KOPT-K1 (cell line): ENCODE data around the gene TLCD3A.

ENCODE experiments used
- H3K27ac ChIP-seq: fragments of 200-600 bp; sonication (generic); 2 replicates; pipeline ENCODE4 v1.5.1; 2016; ENCODE audit warnings: antibody characterized with exemption, mild to moderate bottlenecking, low read depth, low read length; ENCODE audit not compliant: poor library complexity, severe bottlenecking
- H3K36me3 ChIP-seq: fragments of 200-600 bp; sonication (generic); 2 replicates; pipeline ENCODE4 v1.5.1; 2017; ENCODE audit warnings: antibody characterized with exemption, mild to moderate bottlenecking, low read length, moderate library complexity; ENCODE audit not compliant: insufficient read depth
- H3K9me3 ChIP-seq: fragments of 200-600 bp; sonication (generic); 2 replicates; pipeline ENCODE4 v1.5.1; 2017; ENCODE audit warnings: antibody characterized with exemption, low read length, mild to moderate bottlenecking; ENCODE audit not compliant: insufficient read depth, poor library complexity, severe bottlenecking

Gene TLCD3A

DNA sequence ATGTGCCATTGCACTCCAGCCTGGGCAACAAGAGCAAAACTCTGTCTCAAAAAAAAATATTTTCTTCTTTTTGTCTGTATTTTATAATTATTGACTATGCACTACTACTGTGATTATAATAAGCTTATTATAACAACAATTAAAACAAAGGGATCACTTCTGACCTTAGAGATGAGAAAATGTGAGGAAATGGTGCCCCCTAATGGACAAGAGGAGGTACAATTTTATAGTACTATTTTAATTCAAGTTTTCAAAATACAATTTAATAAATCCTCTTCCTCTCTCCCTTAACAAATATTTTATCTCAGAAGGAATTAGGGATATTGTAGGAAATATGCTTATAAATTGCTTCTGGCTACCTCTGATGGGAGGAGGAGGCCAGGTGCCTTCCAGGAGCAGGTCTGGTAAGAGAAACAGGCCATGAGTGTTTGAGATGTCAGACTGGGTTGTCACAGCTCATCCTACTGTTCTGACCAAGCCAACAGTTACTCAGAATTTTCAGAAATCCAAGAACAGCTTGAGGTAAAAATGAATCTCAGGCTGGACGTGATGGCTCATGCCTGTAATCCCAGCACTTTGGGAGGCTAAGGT lies 31.8 kb upstream of the TLCD3A start:
- no peak overlapping the region for H3K27ac ChIP-seq
- no peaks in the 10 kb centered on the region for H3K9me3 ChIP-seq
- H3K36me3 ChIP-seq, result peaks cover 65% of the 10 kb centered on the region

DNA sequence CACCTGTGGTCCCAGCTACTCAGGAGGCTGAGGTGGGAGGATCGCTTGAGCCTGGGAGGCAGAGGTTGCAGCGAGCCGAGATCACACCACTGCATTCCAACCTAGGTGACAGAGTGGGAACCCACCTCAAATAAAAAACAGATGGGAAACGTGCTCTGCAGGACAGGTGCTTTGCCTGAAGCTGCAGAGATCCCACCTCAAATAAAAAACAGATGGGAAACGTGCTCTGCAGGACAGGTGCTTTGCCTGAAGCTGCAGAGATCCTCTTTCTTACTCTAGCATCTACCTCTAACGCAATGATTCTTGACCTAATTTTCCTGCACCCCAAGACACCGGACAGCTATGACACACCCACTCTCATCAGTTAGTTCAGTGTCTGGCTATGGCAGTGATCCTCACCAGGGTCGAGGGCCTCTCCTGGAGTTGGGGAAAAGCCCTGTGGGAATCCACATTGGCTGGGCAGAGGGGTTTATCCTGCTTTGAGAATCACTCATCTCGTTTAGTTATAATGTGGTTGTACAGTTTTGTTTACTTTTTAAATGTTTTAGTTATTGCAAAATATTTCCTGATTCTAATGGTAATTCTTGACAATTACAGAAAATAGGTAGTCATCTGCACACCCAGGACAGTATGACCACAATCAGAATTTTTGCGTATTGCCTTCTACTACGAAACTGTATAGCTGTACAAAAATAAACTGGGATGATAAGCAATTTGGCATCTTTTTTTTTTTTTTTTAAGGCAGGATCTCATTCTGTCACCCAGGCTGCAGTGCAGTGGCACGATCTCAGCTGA lies 29.1 kb upstream of the TLCD3A start:
- Histone ChIP-seq H3K36me3 (peaks cover 62% of the 10 kb centered on the region), H3K27ac (no peak overlapping the region), H3K9me3 (no peaks in the 10 kb centered on the region)

DNA sequence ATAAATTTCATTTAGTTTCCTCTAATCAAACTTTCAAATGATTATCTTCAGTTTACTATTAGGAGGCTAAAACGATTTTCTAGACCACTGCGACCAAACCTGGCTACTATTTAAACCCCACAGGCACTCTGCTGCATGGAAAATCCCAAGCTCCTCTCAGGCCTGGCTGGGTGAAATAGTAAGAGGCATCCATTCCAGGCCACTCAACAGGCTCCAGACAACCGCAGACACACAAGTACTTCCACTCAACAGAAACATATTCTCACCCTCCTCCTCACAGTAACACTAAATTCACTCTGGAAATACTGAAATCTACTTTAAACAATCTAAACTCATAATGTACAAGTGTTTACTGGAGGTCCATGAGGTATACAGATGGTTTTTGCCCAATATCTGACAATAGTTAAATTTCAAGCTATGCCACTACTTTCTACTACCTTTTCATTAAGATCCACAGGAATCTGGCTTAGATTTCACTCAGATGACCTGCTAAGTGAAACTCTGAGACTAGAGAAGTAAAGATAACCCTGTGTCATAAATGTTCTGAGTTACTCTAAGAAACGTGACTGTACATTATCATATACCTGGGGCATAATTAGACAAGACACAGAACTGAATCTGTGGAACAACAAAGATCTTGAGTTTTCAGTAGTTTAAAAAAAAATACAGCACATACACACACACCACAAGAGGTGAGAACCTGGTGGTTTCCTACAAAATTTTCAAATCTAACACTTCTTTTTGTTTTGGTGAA lies 28.1 kb upstream of the TLCD3A start:
- Histone ChIP-seq H3K27ac (no peak overlapping the region), H3K36me3 (peaks cover 62% of the 10 kb centered on the region), H3K9me3 (no peaks in the 10 kb centered on the region)

DNA sequence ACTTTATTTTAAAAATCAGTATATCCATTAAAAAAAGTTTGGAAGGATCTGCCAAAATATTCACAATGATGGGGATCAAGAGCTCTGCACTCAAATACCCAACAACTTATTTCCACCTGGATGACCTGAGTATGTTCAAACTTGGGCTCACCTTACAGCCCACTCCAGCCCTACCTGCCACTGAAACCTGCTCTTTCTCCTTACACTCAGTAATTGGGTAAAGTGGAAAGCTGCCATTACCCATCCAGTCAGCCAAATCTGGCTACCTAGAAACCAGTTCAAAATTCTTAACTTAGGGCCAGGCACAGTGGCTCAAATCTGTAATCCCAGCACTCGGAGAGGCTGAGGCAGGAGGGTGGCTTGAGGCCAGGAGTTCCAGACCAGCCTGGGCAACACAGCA lies 27.4 kb upstream of the TLCD3A start:
- Histone ChIP-seq H3K36me3 (peaks cover 64% of the 10 kb centered on the region), H3K9me3 (no peaks in the 10 kb centered on the region), H3K27ac (no peak overlapping the region)

DNA sequence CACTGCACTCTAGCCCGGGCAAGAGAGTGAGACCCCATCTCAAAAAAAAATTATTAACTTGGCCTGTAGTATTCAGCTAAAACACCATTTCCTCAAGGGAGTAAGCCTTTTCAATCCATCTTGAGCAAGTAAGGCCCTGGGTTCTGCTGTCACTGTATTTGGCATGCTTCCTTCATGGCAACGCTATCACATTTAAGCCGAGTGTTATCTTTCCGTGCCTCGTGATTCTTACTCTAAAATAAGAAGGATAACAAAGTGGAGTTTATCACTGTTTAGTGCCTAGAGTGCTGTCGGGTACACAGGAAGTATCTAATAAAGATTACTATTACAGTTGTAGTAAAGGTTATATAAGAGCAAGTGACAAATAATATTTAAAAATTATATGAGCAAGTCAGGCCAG lies 26.5 kb upstream of the TLCD3A start:
- Histone ChIP-seq H3K36me3 (peaks cover 66% of the 10 kb centered on the region), H3K9me3 (no peaks in the 10 kb centered on the region), H3K27ac (no peak overlapping the region)

DNA sequence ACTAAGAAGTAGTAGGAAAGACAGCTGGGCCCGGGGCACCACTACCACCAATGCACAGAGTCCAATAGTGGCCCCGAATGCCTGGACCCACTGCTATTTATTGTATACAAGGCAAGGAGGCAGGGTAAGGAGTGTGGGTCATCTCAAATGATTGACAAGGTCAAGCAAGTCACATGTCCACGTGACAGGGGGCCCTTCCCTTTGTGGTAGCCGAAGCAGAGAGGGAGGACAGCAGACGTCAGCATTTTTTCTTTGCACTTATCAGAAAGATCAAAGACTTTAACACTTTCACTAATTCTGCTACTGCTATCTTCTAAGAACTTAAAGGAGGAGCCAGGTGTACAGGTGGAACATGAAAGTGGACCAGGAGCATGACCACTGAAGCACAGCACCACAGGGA lies 24.3 kb upstream of the TLCD3A start:
- H3K9me3 ChIP-seq, result no peaks in the 10 kb centered on the region
- peaks cover 64% of the 10 kb centered on the region for H3K36me3 ChIP-seq
- no peak overlapping the region for H3K27ac ChIP-seq

DNA sequence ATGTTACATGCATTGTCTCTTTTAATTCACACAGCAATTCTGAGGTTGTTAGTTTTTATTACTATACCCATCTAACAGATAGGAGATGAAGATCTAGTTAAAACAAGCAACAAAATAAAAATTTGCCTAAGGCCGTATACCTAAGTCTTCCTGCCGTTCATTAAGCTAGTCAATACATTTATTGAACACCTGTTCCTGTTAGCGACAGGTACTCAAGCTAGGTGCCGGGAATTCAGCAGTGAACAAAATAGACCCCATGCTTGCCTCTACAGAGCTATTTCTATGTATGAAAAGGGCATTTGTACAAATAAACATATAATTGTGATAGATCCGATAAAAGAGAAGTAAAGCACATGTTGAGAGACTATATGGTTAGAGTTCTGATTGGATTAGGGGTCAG lies 14.3 kb upstream of the TLCD3A start:
- no peaks in the 10 kb centered on the region for H3K9me3 ChIP-seq
- H3K36me3 ChIP-seq, result no peaks in the 10 kb centered on the region
- no peak overlapping the region for H3K27ac ChIP-seq

DNA sequence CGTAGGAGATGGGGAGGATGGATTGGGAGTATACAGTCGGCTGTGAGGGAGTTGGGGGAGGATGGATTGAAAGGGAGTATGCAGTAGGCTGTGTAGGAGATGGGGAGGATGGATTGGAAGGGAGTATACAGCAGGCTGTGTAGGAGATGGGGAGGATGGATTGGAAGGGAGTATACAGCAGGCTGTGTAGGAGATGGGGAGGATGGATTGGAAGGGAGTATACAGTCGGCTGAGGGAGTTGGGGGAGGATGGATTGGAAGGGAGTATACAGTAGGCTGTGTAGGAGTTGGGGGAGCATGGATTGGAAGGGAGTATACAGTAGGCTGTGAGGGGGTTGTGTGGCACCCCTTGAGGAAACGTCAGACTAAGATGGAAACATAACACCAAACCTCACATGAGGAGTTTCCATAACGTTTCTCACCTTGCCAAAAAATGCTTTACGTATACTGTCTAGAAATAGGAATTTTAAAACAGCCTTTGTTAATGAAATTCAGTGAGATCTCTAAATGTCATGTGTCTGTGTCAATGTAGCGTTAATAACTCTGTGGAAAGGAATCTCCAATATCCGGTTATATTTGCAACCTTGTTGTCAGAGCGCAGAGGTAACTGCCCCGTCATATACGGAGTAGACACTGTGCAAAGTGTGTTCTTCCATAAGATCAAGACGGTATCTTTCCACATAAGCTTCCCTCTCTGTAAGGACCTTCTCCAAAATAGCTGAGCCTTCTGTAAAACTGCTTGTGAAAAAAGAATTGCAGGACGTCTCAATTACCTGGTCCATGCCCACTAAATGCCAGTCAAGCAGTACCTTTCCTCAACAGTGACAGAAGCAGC lies 11.5 kb upstream of the TLCD3A start:
- H3K9me3 ChIP-seq, result no peaks in the 10 kb centered on the region
- H3K27ac ChIP-seq, result no peak overlapping the region
- no peaks in the 10 kb centered on the region for H3K36me3 ChIP-seq

DNA sequence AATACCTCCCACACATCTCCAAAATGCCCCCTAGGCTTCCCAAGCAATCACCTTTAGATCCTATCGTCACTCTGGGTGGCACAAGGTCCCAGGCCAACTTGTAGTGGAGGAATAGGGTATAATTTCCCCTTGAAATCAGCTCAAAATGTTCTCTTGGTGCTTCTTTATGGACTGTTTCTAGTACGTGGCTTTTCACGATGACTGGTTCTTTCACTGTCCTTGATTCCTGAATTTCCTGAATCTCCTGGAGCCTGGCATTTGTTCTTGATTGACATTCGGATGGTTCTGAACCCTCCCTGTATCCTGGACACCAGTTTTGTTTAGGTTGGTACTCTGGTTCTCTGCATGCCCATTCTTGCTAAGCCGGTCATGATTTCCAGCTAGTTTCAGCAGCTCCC lies 10.9 kb upstream of the TLCD3A start:
- Histone ChIP-seq H3K27ac (no peak overlapping the region), H3K9me3 (no peaks in the 10 kb centered on the region), H3K36me3 (no peaks in the 10 kb centered on the region)

DNA sequence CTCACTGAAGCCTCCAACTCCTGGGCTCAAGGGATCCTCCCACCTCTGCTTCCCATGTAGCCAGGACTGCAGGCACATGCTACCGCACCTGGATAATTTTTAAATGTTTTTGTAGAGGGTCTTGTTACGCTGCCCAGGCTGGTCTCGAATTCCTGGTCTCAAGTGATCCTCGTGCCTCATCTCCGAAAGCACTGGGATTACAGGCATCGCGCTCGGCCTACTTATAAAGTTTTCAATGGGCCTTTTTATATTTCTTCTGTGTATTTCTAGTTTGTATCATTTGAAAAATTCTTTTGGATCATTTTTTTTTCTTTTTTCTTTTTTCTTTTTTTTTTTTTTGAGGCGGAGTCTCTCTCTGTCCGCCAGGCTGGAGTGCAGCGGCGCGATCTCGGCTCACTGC lies 7.3 kb upstream of the TLCD3A start:
- no peaks in the 10 kb centered on the region for H3K9me3 ChIP-seq
- H3K27ac ChIP-seq, result no peak overlapping the region
- H3K36me3 ChIP-seq, result no peaks in the 10 kb centered on the region

DNA sequence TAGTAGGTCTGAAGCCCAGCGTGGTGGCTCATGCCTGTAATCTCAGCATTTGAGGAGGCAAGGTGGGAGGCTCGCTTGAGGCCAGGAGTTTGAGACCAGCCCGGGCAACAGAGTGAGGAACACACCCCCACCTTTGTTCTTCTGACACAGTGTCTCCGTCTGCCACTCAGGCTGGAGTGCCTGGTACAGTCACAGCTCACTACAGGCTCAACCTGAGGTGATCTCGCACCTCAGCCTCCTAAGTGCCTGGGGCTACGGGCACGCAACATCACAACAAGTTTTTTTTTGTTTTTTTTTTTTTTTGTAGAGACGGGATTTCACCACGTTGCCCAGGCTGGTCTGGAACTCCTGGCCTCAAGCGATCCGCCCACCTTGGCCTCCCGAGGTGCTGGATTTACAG lies 6.7 kb upstream of the TLCD3A start:
- H3K27ac ChIP-seq, result no peak overlapping the region
- H3K9me3 ChIP-seq, result no peaks in the 10 kb centered on the region
- no peaks in the 10 kb centered on the region for H3K36me3 ChIP-seq

DNA sequence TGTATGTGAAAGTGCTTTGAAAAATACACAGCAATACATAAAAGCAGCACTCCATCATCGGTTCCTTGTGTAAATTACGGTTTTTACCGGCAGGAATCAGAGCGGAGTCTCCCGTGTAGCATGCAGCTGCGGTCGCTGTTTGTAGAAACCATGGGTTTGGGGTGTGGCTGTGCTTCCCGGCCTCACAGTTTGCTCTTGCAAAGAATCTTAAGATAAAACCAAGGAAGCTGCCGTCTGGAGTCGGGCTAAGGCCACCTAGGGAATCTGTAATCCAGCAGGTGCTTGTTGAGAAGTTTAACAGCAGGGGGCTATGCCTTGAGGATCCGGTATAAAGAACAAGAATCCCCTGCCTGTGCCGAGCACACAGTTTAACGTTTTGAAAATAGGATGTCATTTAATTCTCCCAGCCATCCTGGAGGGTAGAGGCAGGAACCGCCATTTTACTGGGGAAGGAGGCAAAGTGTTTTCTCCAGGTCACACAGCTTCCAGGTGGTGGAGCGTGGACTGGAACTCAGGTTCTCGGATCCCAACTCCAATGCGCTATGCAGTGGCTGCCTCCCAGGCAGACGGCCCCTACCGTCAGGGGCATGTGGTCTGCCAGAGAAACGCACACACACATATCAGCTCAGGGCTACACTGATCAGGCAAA lies 6.0 kb upstream of the TLCD3A start:
- no peaks in the 10 kb centered on the region for H3K36me3 ChIP-seq
- no peak overlapping the region for H3K27ac ChIP-seq
- no peaks in the 10 kb centered on the region for H3K9me3 ChIP-seq

DNA sequence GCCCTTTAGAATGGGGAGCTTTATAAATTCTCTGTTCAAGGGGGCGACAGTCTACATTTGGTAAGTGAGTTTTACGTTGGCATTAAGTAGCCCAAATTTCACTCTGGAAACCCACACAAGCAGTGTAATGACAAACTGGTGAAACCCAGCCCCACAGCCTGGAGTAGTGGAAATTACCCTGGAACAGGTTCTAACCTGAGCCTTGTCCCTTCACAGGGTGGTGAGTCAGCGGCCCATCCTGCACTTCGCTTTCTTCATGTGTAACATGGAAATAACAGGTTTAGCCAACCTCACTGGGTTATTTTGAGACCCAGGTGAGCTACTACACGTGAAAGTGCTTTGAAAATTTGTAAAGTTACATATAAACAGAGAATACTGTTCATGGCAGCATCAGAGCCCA lies 3.5 kb upstream of the TLCD3A start:
- H3K27ac ChIP-seq, result no peak overlapping the region

DNA sequence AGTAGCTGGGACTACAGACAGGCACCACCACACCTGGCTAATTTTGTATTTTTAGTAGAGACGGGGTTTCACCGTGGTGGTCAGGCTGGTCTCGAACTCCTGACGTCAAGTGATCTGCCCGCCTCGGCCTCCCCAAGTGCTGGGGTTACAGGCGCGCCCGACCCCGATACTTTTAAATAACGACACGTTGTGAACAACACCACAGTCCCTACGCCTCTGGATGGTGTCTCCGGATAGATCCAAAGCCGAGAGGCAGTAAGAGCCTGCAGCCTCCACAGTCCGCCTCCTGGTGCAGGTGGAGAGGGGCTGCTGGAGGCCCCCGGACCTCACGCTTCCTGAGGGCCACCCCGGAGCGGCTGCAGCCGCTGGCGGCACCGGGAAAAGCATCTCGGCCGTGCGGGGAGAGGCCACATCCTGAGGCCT lies 741 bp upstream of the TLCD3A start:
- Histone ChIP-seq H3K36me3 (peaks cover 16% of the 10 kb centered on the region), H3K9me3 (no peaks in the 10 kb centered on the region), H3K27ac (peak overlapping the region; percentile 30)

More for the DNA sequence above, 3.5 kb upstream of the TLCD3A start:
- H3K9me3 ChIP-seq, result no peaks in the 10 kb centered on the region
- no peaks in the 10 kb centered on the region for H3K36me3 ChIP-seq
